ENCODE data around the gene AFF2. TPM values are rescaled to one million over a fixed set of nuclear protein-coding genes. Genes with fewer than 3 reads are reported as not detected.

The AFF2 gene
- total and polyA plus RNA-seq, 2 donors (not counting 3 experiments of a cell fraction or from before 2014, with no cell fraction given), result 0.03 to 0.07 TPM

- Histone ChIP-seq H3K4me3 (replicated peaks in 1 of 3; ENCODE audit: insufficient read depth in 1 of 3, low read depth in 1 of 3, low read length in 3 of 3) (no peak overlapping the region), H3K36me3 (ENCODE audit: control insufficient read depth in 2 of 2, extremely low read depth in 1 of 2, insufficient read depth in 2 of 2, low read length in 2 of 2) (no peaks in the 10 kb centered on the region), H3K9me1 (replicated peaks; ENCODE audit: control insufficient read depth, extremely low read depth, insufficient read depth, low read length) (no peaks in the 10 kb centered on the region), H3K4me2 (ENCODE audit: insufficient read depth, low read length) (no peak overlapping the region), H3K9ac (replicated peaks; ENCODE audit: extremely low read depth, insufficient read depth, low read length) (no peak overlapping the region), H4K20me1 (replicated peaks; ENCODE audit: control insufficient read depth, extremely low read depth, insufficient read depth, low read length) (no peaks in the 10 kb centered on the region), H3K9me3 (replicated peaks; ENCODE audit: control insufficient read depth, insufficient read depth, low read length) (no peaks in the 10 kb centered on the region), H2AFZ (ENCODE audit: low read depth, low read length) (no peak overlapping the region), H3K79me2 (ENCODE audit: control insufficient read depth, insufficient read depth, low read length) (no peaks in the 10 kb centered on the region), H3K27me3 (ENCODE audit: control insufficient read depth in 2 of 2, insufficient read depth in 2 of 2, low read length in 2 of 2) (no peaks in the 10 kb centered on the region), H3K4me1 (ENCODE audit: control insufficient read depth, extremely low read depth, insufficient read depth, low read length) (no peaks in the 10 kb centered on the region), H3K27ac (ENCODE audit: insufficient read depth, low read depth, low read length) (no peak overlapping the region)
- DNase-seq (ENCODE audit: low read depth, low spot score), result no peak
- POLR2A ChIA-PET, result no interaction called here
- FAIRE-seq, result no peak
- intact Hi-C loops (cut with micrococcal nuclease) (no loop called here), dilution Hi-C loops (cut with MboI; ENCODE audit: extremely low pct_ligation_motif_present, low sequenced_read_pairs) (no loop called here)
- CTCF ChIA-PET, result no interaction called here
- no TSS peak for BruUV-seq (replicated peaks)
- TF ChIP-seq GATA2 (IDR thresholded peaks at IDR 0.05; ENCODE audit: insufficient read depth, insufficient read length, low read depth, low read length) (no peak), POLR2A (IDR thresholded peaks at IDR 0.05; ENCODE audit: low read depth, low read length) (no peak), FOS (IDR thresholded peaks at IDR 0.05; ENCODE audit: borderline replicate concordance, insufficient read depth, low read length) (no peak), MYC (IDR thresholded peaks at IDR 0.05; ENCODE audit: low read depth, low read length) (no peak), CTCF (IDR thresholded peaks at IDR 0.05; ENCODE audit: extremely low read depth in 1 of 2, insufficient read depth in 1 of 2, low read depth in 1 of 2, low read length in 2 of 2) (no peak), JUN (IDR thresholded peaks at IDR 0.05; ENCODE audit: borderline replicate concordance, insufficient read depth, insufficient read length, low read depth) (no peak), EZH2 (IDR thresholded peaks at IDR 0.05; ENCODE audit: borderline replicate concordance, low read depth, low read length, severe bottlenecking) (no peak), POLR2AphosphoS5 (IDR thresholded peaks at IDR 0.05; ENCODE audit: insufficient read depth, low read depth, low read length) (no peak), MAX (IDR thresholded peaks at IDR 0.05; ENCODE audit: insufficient read depth, insufficient read length) (no peak)
Measured at GRCh38 chrX:148600581-148600980, 100.2 kb downstream of the AFF2 start.

All from endothelial cell of umbilical vein (primary cell).